ENCODE measurements around the gene ANKMY1.

Gene ANKMY1

GRCh38 chr2:240443891-240444301, 113.9 kb downstream of the ANKMY1 start:
- DNase-seq: no peak

GRCh38 chr2:240442891-240443715, 114.7 kb downstream of the ANKMY1 start:
- DNase-seq: no peak

GRCh38 chr2:240441993-240442411, 115.8 kb downstream of the ANKMY1 start:
- no peak for DNase-seq

- DNase-seq: no peak
Observed at GRCh38 chr2:240441326-240441992, 116.3 kb downstream of the ANKMY1 start.

GRCh38 chr2:240440704-240441320, 117.0 kb downstream of the ANKMY1 start:
- no peak for DNase-seq

- DNase-seq: no peak
Observed at GRCh38 chr2:240440251-240440650, 117.5 kb downstream of the ANKMY1 start.

GRCh38 chr2:240439698-240440151, 118.1 kb downstream of the ANKMY1 start:
- no peak for DNase-seq

- no peak for DNase-seq
Observed at GRCh38 chr2:240438810-240439697, 118.7 kb downstream of the ANKMY1 start.

- peak; percentile 75 for DNase-seq
Observed at GRCh38 chr2:240437861-240438809, 119.7 kb downstream of the ANKMY1 start.

GRCh38 chr2:240437551-240437860, 120.3 kb downstream of the ANKMY1 start:
- DNase-seq: no peak

- DNase-seq: peak; percentile 2
Observed at GRCh38 chr2:240436683-240437550, 120.9 kb downstream of the ANKMY1 start.

GRCh38 chr2:240435948-240436682, 121.7 kb downstream of the ANKMY1 start:
- DNase-seq: peak; percentile 8

- DNase-seq: peak; percentile 45
Observed at GRCh38 chr2:240435457-240435947, 122.3 kb downstream of the ANKMY1 start, which contains the start of gene GPC1. GPC1 (plus strand) TSS chr2:240435663; CDS start chr2:240435919, 256 bp downstream.

GRCh38 chr2:240434728-240435456, 122.9 kb downstream of the ANKMY1 start:
- peak; percentile 56 for DNase-seq

- peak; percentile 25 for DNase-seq
Observed at GRCh38 chr2:240433973-240434727, 123.6 kb downstream of the ANKMY1 start.

- DNase-seq: no peak
Observed at GRCh38 chr2:240432820-240433801, 124.7 kb downstream of the ANKMY1 start.

GRCh38 chr2:240432430-240432819, 125.4 kb downstream of the ANKMY1 start:
- DNase-seq: no peak

All from suppressor macrophage treated with lipopolysaccharide for 4 hours (primary cell).